Measurements from ENCODE around the gene MALT1. TPM values are rescaled to one million over a fixed set of nuclear protein-coding genes. Genes with fewer than 3 reads are reported as not detected.
A peak's percentile ranks its signal among the peaks of the same experiment; 100 is the strongest.

Gene MALT1
- polyA plus RNA-seq, 2 of the 4 experiments (the other 2 are of a cell fraction) = 30.7 to 34.0 TPM

DNA sequence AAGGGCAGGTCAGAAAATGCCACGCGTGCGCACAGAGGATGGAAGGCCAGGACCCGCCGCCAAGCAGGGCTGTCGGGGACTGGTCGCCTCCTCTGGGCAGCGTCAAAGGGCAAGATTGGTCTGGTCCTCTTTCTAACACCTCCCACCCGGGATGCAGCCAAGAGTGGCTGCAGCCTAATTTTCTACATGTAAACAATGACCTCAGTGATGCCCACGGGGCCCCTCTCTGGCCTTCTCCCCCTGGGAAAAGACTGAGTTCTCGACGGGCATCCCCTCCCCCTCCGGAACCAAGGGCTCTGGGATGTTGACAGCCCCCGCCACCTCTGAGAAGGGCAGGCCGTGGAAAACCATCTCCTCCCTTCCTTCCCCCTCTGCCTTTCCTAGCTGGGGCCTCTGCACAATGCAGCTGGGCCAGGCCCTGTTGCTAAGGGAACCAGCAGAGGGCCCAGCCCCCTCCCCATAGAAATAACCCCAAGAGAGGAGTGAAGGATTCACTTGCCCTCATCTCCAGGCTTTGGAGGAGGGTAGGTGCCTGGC lies 113.4 kb downstream of the MALT1 start:
- POLR2A ChIA-PET = interaction anchor here (0.6 to 2.9 kb wide), 10 partner anchors 9 to 356 kb away, joined by 3 to 14 read pairs (median 3); partner anchors contain the start of gene ZNF532
- 0% methylated on average over 12 of the region's 15 CpGs for WGBS (ENCODE audit: missing lambda C conversion rate)
- Histone ChIP-seq H3K27ac (peak overlapping the region; percentile 98 to 99), H3K4me1 (peaks cover 63% of the 10 kb centered on the region), H3K9me3 (no peaks in the 10 kb centered on the region), H3K4me2 (peak overlapping the region; percentile 82), H3K4me3 (no peak overlapping the region)
- TF ChIP-seq FOXS1 (CRISPR knock-in tag; IDR thresholded peaks at IDR 0.05) = peak; percentile 18; the same call in 1 of the 2 replicates
- TF ChIP-seq EP300 (IDR thresholded peaks at IDR 0.05) = peak; percentile 56 to 72; a peak in 3 of 5 replicates
- no peak for TF ChIP-seq KDM1A (IDR thresholded peaks at IDR 0.05; ENCODE audit: low read depth)
- no peak for TF ChIP-seq ZSCAN20 (CRISPR knock-in tag; IDR thresholded peaks at IDR 0.05)
- no peak for TF ChIP-seq NPAS2 (CRISPR knock-in tag; IDR thresholded peaks at IDR 0.05; ENCODE audit: borderline replicate concordance)
- no peak for TF ChIP-seq EHF (CRISPR knock-in tag; IDR thresholded peaks at IDR 0.05)
- peak; percentile 27 to 39; a peak in 4 of 5 replicates for TF ChIP-seq RAD21 (conservative IDR thresholded peaks at IDR 0.05 in 1 of 2, IDR thresholded peaks at IDR 0.05 in 1 of 2)
- peak; percentile 84 for TF ChIP-seq GATA3 (IDR thresholded peaks at IDR 0.05; ENCODE audit: borderline replicate concordance)
- no peak for TF ChIP-seq EHMT2 (IDR thresholded peaks at IDR 0.05; ENCODE audit: low read depth)
- TF ChIP-seq, protein P1, sequence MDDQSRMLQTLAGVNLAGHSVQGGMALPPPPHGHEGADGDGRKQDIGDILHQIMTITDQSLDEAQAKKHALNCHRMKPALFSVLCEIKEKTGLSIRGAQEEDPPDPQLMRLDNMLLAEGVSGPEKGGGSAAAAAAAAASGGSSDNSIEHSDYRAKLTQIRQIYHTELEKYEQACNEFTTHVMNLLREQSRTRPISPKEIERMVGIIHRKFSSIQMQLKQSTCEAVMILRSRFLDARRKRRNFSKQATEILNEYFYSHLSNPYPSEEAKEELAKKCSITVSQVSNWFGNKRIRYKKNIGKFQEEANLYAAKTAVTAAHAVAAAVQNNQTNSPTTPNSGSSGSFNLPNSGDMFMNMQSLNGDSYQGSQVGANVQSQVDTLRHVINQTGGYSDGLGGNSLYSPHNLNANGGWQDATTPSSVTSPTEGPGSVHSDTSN (IDR thresholded peaks at IDR 0.05) = peak; percentile 70; the same call in 1 of the 2 replicates
- TF ChIP-seq FOSB (CRISPR knock-in tag; IDR thresholded peaks at IDR 0.05) = no peak
- peak; percentile 14; the same call in 1 of the 2 replicates for TF ChIP-seq TP53 (CRISPR knock-in tag; IDR thresholded peaks at IDR 0.05)
- peak in 1 of 2 experiments; percentile 72; a peak in 2 of 5 replicates for TF ChIP-seq JUN (IDR thresholded peaks at IDR 0.05)
- TF ChIP-seq HEYL (CRISPR knock-in tag; IDR thresholded peaks at IDR 0.05) = no peak
- 0 out of 2 replicates have a peak, but pooled peaks have one; percentile 24 for TF ChIP-seq MYC (IDR thresholded peaks at IDR 0.05; ENCODE audit: borderline replicate concordance, low read length)
- TF ChIP-seq HOXB5 (CRISPR knock-in tag; IDR thresholded peaks at IDR 0.05) = no peak
- TF ChIP-seq HOXB13 (CRISPR knock-in tag; IDR thresholded peaks at IDR 0.05; ENCODE audit: low read depth) = peak; percentile 34; the same call in 1 of the 2 replicates
- no peak for TF ChIP-seq FOSL2 (IDR thresholded peaks at IDR 0.05)
- peak; percentile 47 for TF ChIP-seq FOSL2 (CRISPR knock-in tag; IDR thresholded peaks at IDR 0.05)
- TF ChIP-seq, protein P2, sequence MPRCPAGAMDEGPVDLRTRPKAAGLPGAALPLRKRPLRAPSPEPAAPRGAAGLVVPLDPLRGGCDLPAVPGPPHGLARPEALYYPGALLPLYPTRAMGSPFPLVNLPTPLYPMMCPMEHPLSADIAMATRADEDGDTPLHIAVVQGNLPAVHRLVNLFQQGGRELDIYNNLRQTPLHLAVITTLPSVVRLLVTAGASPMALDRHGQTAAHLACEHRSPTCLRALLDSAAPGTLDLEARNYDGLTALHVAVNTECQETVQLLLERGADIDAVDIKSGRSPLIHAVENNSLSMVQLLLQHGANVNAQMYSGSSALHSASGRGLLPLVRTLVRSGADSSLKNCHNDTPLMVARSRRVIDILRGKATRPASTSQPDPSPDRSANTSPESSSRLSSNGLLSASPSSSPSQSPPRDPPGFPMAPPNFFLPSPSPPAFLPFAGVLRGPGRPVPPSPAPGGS (IDR thresholded peaks at IDR 0.05) = peak; percentile 46; the same call in 1 of the 3 replicates
- peak; percentile 25; the same call in 1 of the 3 replicates for TF ChIP-seq SMC3 (IDR thresholded peaks at IDR 0.05)
- TF ChIP-seq JUNB (IDR thresholded peaks at IDR 0.05) = peak; percentile 29
- peak; percentile 47 for TF ChIP-seq CHD2 (IDR thresholded peaks at IDR 0.05; ENCODE audit: low read length, partially characterized antibody)
- TF ChIP-seq, protein P3, sequence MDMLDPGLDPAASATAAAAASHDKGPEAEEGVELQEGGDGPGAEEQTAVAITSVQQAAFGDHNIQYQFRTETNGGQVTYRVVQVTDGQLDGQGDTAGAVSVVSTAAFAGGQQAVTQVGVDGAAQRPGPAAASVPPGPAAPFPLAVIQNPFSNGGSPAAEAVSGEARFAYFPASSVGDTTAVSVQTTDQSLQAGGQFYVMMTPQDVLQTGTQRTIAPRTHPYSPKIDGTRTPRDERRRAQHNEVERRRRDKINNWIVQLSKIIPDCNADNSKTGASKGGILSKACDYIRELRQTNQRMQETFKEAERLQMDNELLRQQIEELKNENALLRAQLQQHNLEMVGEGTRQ (IDR thresholded peaks at IDR 0.05) = no peak
- peak in 1 of 2 experiments; percentile 32; a peak in 1 of 4 replicates for TF ChIP-seq CEBPB (IDR thresholded peaks at IDR 0.05)
- TF ChIP-seq, protein P4, sequence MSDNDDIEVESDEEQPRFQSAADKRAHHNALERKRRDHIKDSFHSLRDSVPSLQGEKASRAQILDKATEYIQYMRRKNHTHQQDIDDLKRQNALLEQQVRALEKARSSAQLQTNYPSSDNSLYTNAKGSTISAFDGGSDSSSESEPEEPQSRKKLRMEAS (IDR thresholded peaks at IDR 0.05) = peak; percentile 48; the same call in 1 of the 2 replicates
- TF ChIP-seq, protein P5, sequence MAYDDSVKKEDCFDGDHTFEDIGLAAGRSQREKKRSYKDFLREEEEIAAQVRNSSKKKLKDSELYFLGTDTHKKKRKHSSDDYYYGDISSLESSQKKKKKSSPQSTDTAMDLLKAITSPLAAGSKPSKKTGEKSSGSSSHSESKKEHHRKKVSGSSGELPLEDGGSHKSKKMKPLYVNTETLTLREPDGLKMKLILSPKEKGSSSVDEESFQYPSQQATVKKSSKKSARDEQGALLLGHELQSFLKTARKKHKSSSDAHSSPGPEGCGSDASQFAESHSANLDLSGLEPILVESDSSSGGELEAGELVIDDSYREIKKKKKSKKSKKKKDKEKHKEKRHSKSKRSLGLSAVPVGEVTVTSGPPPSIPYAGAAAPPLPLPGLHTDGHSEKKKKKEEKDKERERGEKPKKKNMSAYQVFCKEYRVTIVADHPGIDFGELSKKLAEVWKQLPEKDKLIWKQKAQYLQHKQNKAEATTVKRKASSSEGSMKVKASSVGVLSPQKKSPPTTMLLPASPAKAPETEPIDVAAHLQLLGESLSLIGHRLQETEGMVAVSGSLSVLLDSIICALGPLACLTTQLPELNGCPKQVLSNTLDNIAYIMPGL (CRISPR knock-in tag; IDR thresholded peaks at IDR 0.05; ENCODE audit: borderline replicate concordance) = no peak
- CTCF ChIA-PET = interaction anchor here (1.2 to 12.8 kb wide), 3 partner anchors 9 to 286 kb away, joined by 3 to 206 read pairs (median 5); no protein-coding TSS in a partner anchor
- ATAC-seq = peak; percentile 70 to 79
- FAIRE-seq = no peak
- DNase-seq (ENCODE audit: low read depth in 1 of 2, low spot score in 1 of 2) = peak; percentile 50 to 97

Data from A549 (cell line).